Astrocyte (in vitro differentiated cells and primary cell): ENCODE measurements around the gene MYL6.

Experiments used
- EZH2 ChIP-seq: IDR thresholded peaks from 2 replicates; pipeline ENCODE4 v1.6.1; 2012; ENCODE audit warnings: mild to moderate bottlenecking, low read length, inconsistent platforms; ENCODE audit not compliant: insufficient read depth
- TF ChIP-seq, protein P1 (sequence below): IDR thresholded peaks from 2 replicates; pipeline ENCODE4 v1.5.1; 2011; ENCODE audit warnings: low read depth, mild to moderate bottlenecking, inconsistent platforms, low read length, moderate library complexity; ENCODE audit not compliant: insufficient read depth

DNA sequence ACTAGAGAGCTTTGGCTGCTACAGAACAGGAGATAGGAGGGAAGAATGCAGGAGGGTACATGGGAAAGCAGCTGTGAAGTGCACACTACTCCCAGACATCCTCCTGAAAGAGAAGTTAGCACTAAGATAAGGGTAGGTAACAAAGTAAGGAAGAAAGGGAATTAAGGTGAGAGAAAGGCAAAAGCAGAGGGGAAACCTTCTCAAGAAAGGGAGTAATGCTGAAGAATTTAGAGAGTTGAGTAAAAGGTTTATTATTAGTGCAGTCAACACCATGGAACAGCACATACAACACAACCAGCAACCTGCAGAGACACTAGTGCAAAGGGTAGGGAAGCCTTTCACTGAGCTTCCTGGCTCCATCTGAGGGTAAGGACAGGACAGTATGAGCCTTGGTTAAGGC, 46.1 kb downstream of the MYL6 start:
- TF ChIP-seq, protein P1, sequence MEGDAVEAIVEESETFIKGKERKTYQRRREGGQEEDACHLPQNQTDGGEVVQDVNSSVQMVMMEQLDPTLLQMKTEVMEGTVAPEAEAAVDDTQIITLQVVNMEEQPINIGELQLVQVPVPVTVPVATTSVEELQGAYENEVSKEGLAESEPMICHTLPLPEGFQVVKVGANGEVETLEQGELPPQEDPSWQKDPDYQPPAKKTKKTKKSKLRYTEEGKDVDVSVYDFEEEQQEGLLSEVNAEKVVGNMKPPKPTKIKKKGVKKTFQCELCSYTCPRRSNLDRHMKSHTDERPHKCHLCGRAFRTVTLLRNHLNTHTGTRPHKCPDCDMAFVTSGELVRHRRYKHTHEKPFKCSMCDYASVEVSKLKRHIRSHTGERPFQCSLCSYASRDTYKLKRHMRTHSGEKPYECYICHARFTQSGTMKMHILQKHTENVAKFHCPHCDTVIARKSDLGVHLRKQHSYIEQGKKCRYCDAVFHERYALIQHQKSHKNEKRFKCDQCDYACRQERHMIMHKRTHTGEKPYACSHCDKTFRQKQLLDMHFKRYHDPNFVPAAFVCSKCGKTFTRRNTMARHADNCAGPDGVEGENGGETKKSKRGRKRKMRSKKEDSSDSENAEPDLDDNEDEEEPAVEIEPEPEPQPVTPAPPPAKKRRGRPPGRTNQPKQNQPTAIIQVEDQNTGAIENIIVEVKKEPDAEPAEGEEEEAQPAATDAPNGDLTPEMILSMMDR: no peak
- no peak for TF ChIP-seq EZH2
